ENCODE results near the gene FAM222A. TPM values are rescaled to one million over a fixed set of nuclear protein-coding genes. Genes with fewer than 3 reads are reported as not detected.
A peak's percentile ranks its signal among the peaks of the same experiment; 100 is the strongest.

Gene FAM222A
- polyA plus RNA-seq, 3 donors, result 6.4 to 8.5 (median 6.9) TPM

- DNase-seq (ENCODE audit: low read depth in 3 of 3, low spot score in 2 of 3), result no peak
Measured at GRCh38 chr12:109793826-109794501, 80.3 kb downstream of the FAM222A start.

- DNase-seq (ENCODE audit: low read depth in 3 of 3, low spot score in 2 of 3), result no peak
Measured at GRCh38 chr12:109795023-109795422, 81.4 kb downstream of the FAM222A start.

- DNase-seq (ENCODE audit: low read depth in 3 of 3, low spot score in 2 of 3), result no peak
Measured at GRCh38 chr12:109796057-109796456, 82.4 kb downstream of the FAM222A start.

DNA sequence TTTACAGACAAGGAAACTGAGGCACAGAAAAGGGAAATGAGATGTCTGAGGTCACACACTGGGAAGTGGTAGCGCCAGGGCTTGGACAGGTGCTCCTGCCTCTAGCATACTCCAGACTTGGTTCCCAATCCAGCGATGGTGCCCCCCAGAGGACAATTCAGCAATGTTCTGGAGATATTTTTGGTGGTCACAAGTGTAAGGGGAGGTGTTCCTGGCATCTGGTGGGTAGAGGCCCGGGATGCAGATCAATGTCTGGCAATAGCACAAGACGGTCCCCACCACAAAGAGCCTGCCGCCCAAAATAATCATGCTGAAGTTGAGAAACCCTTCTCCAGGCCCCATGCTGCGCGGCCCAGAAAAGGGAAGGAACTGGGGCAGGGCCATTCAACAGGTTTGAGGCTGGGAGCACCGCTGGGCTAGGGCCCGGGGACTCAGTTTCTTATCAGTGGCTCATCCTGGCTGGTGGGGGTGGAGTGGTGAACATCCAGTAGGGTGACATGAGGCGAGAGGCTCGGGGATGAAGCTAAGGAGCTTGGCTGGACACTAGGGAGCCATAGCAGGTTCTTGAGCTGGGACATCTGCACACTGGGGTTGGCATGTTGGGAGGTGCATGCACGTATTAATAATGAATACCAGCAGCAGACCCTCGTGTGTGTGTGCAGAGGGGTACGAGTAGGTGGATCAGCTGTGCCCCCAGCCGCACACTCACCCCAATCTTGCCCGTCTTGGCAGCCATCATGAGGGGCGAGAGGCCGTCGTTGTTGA lies 84.5 kb downstream of the FAM222A start:
- no peak for DNase-seq (ENCODE audit: low read depth in 3 of 3, low spot score in 2 of 3)

GRCh38 chr12:109798691-109799090 lies 85.1 kb downstream of the FAM222A start:
- DNase-seq (ENCODE audit: low read depth in 3 of 3, low spot score in 2 of 3), result no peak

DNA sequence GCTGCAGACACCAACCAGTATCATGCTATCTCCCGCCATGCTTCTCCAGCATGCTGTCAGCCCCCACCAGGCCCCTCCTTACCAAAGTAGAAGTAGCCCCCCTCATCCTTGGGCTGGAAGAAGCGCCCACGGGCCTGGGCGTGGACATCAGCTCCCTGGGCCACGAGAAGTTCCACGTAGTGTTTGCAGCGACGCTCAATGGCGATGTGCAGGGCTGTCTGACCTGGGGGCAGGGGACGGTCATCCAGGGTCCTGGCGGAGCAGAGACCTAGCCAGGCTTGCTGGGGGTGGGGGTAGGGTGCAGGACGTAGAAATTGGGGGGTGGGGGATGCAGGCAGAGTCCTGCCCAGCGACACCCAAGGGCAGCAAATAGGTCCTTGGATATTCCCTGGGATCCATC lies 86.9 kb downstream of the FAM222A start:
- DNase-seq (ENCODE audit: low read depth in 3 of 3, low spot score in 2 of 3), result no peak

- no peak for DNase-seq (ENCODE audit: low read depth in 3 of 3, low spot score in 2 of 3)
Measured at GRCh38 chr12:109802828-109803227, 89.2 kb downstream of the FAM222A start.

- no peak for DNase-seq (ENCODE audit: low read depth in 3 of 3, low spot score in 2 of 3)
Measured at GRCh38 chr12:109803678-109804077, 90.1 kb downstream of the FAM222A start.

GRCh38 chr12:109804820-109805761 lies 91.5 kb downstream of the FAM222A start:
- peak; percentile 13 to 44 (median 16) for DNase-seq (ENCODE audit: low read depth in 3 of 3, low spot score in 2 of 3)

- no peak for DNase-seq (ENCODE audit: low read depth in 3 of 3, low spot score in 2 of 3)
Measured at GRCh38 chr12:109807954-109808643, 94.5 kb downstream of the FAM222A start.

DNA sequence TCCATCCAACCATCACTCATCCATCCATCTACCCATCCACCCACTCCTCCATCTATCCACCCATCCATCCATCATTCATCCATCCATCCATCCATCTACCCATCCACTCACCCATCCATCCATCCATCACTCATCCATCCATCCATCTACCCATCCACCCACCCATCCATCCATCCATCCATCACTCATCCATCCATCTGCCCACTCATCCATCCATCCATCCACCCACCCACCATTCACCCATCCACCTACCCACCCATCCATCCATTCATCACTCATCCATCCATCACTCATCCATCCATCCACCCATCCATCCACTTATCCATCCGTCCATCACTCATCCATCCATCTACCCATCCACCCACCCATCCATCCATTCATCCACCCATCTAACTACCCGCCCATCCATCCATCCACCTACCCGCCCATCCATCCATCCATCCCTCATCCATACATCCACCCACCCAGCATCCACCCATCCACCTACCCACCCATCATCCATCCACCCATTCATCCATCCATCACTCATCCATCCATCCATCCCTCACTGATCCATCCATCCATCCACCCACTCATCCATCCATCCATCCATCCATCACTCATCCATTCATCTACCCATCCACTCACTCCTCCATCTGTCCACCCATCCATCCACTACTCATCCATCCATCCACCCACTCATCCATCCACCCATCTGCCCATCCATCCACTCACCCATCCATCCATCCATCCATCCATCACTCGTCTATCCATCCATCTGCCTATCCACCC lies 95.4 kb downstream of the FAM222A start:
- DNase-seq (ENCODE audit: low read depth in 3 of 3, low spot score in 2 of 3), result no peak

- no peak for DNase-seq (ENCODE audit: low read depth in 3 of 3, low spot score in 2 of 3)
Measured at GRCh38 chr12:109810954-109811623, 97.5 kb downstream of the FAM222A start.

DNA sequence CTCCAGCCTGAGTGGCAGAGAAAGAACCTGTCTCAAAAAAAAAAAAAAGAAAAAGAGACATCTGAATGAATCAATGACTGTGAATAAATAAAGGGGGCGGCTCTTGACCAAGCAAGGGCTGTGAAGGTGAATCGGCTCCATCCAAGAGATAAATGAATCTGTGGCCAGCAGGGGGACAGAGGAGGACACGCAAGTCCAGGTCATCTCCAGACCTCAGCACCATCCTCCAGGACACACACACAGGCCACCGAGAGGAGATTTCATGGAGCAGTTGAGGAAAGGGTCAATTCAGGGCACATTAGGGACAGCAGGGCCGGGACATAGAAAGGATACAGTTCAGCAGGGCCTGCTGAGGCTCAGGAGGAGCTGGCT lies 98.0 kb downstream of the FAM222A start:
- no peak for DNase-seq (ENCODE audit: low read depth in 3 of 3, low spot score in 2 of 3)

- DNase-seq (ENCODE audit: low read depth in 3 of 3, low spot score in 2 of 3), result no peak
Measured at GRCh38 chr12:109813810-109814416, 100.3 kb downstream of the FAM222A start.

GRCh38 chr12:109814600-109815150 lies 101.0 kb downstream of the FAM222A start:
- DNase-seq (ENCODE audit: low read depth in 3 of 3, low spot score in 2 of 3), result no peak

DNA sequence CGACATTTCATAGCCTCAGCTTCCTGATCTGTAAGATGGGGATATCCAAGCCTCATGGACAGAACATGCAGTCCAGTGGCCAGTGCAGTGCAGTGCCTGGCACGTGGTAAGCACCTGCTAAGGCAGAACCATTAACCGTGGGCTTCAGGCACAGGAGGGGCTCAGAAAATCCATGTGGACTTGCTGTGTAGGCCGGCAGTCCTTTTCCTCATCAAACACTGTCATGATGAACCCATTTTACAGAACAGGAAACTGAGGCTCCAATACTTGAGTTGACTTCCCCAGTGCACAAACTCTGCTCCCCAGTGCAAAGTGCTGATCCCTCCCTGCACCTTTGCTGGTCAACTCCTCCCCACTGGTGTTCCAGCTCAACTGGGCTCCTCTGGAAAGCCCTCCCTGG lies 101.6 kb downstream of the FAM222A start:
- no peak for DNase-seq (ENCODE audit: low read depth in 3 of 3, low spot score in 2 of 3)

DNA sequence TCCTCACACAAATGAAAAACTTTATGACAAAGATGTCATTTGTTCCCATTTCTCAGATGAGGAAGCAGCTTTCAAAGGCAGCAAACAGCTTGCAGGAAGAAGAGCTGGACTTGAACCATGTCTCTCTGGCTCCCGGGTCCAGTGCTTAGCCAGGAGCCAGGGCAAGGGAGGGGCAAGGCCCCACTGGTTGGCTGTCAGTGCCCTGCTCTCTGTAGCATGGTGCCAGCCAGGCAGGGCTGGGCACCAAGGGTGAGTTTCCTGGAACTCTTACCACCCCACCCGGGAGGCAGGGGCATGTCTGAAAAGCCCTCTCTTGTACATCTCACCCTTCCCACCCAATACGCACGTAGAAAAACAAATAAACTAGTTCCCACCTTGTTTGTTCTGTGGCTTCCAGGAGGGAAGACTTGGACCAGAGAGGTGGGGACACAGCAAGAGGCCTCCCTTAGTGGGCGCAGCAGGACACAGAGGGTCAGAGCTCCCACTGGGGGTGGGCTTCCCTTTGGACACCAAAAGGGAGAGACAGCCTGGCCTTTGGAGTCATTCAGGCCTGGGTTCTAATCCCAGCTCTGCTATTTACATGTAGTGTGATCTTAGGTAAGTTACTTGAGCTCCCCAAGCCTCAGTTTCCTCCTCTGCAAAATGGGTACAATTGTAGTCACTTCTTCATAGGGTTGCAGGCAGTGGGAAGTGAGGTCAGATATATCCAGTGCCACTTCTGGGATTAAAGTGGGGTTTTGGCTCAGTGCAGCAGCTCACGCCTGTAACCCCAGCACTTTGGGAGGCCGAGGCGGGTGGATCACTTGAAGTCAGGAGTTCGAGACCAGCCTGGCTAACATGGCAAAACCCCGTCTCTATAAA lies 102.4 kb downstream of the FAM222A start:
- no peak for DNase-seq (ENCODE audit: low read depth in 3 of 3, low spot score in 2 of 3)

DNA sequence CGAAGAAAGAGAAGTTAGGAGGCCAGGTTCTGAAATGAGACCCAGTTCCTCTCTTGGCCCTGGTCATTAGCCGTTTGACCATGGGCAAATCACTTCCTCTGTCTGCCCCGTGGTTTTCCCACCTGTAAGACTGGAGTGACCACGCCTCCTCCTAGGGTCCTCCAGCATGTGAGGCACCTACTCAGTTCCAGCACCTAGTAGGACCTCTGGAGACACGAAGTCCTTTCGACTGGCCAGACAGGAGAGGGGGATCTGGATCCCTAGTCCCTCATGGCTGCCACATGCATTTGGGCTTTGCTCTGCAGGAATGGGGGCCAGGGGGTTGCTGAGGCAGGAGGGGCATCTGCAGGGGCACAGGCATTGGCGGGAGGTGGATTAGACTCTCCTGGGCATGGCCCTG lies 103.2 kb downstream of the FAM222A start:
- no peak for DNase-seq (ENCODE audit: low read depth in 3 of 3, low spot score in 2 of 3)

Data from right renal cortex interstitium (tissue), 3 donors.